LHCN-M2 (cell line): ENCODE results near the gene RCL1. TPM values are rescaled to one million over a fixed set of nuclear protein-coding genes. Genes with fewer than 3 reads are reported as not detected.
A peak's percentile ranks its signal among the peaks of the same experiment; 100 is the strongest.
"Not testable (repeated sequence)": the region's sequence is repeated elsewhere in the genome, so short reads cannot be mapped to it uniquely, and the experiment has no call there.

Experiments used
- DNase-seq: peaks from one replicate; pipeline ENCODE4 v3.0.0-alpha.2; 2012; ENCODE audit warnings: low read depth
- total RNA-seq: library from RNA; depleted of rRNA; stranded (reverse); fragments of >200 nt; gene quantifications from 2 replicates; pipeline ENCODE4 v1.2.3, GENCODE V29; 2014; rRNA removed

Gene RCL1
- total RNA-seq, 1 experiment from 2014 or later = 15.0 TPM

DNA sequence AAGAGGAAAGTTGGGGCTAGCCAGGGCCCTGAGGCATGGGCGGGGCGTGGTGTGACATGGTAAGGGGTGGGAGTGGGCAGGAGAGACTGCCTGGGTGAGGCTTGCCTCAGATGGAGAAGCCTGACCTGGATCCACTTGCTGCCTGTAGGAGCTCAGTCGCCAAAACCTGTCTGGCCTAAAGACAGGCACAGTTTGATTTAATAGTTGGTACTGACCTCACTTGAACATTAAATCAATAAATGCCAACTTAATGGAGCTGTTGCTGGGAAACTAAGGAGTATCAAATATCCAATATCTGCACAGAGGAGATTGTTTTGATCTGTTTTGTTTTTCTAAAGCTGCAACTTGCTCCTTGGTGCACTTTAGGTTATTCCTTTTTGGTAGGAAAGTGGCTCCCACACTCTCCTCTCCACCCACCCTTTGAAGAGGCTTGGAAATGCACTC is 86.4 kb downstream of the RCL1 start:
- DNase-seq = no peak

- no peak for DNase-seq
Observed at GRCh38 chr9:4883326-4883873, 90.7 kb downstream of the RCL1 start.

- DNase-seq = no peak
Observed at GRCh38 chr9:4886698-4887097, 94.0 kb downstream of the RCL1 start.

- DNase-seq = peak; percentile 48
Observed at GRCh38 chr9:4887556-4887955, 94.8 kb downstream of the RCL1 start.

DNA sequence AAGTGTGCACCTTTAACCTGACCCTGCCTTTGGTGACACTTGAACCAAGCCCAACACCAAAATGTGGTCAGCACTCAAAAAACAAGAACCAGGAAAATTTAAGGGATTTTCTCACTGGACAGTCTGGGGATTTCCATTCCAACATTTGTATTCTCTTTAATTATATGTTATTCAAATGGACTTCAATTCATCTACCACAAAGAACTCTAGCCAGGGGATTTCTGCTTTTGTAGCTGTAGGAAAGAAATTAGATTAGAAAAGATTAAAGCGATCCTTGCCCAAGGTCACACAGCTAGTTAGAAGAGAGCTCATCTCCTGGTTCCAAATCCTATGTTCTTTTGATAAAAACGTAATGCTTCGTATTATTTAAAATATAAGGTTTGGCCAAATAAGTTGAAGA is 97.5 kb downstream of the RCL1 start:
- DNase-seq = no peak

GRCh38 chr9:4890929-4891328 is 98.2 kb downstream of the RCL1 start:
- no peak for DNase-seq

DNA sequence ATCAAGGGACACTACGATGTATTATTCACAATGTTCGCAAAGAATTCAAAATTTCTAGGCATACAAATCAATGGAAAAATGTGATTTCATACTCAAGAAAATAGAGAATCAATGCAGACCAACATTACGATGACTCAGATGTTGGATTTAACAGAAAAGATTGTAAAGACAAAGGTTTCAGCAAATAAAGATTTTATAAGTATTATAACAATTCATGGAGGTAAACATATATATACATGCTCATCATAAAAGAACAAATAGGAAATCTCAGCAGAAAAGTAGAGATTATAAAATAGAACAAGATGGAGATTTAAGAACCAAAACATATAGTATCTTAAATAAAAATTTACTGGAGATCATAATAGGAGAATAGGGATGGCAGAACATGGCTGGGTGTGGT is 98.9 kb downstream of the RCL1 start:
- DNase-seq = no peak

GRCh38 chr9:4892501-4893194 is 99.9 kb downstream of the RCL1 start:
- DNase-seq = no peak

DNA sequence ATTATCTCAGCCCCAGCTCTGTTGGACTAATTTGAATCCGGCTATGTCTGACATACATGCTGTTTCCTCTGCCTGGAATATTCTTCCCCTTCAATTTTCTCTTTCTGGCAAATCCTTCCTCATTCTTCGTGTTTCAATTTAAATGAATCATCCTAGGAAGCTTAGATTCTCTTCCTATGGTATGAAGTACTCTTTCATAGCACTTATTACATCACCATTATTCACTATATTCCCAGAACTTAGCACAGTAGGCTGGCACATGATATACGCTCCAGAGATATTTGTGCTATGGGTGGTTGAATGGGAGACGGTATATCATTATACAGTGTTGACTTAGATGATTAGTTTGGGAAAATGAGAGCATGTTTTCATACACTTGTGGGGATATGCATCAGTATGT is 101.3 kb downstream of the RCL1 start:
- peak; percentile 49 for DNase-seq

- DNase-seq = not testable (repeated sequence)
Observed at GRCh38 chr9:4899853-4900252, 107.1 kb downstream of the RCL1 start.

DNA sequence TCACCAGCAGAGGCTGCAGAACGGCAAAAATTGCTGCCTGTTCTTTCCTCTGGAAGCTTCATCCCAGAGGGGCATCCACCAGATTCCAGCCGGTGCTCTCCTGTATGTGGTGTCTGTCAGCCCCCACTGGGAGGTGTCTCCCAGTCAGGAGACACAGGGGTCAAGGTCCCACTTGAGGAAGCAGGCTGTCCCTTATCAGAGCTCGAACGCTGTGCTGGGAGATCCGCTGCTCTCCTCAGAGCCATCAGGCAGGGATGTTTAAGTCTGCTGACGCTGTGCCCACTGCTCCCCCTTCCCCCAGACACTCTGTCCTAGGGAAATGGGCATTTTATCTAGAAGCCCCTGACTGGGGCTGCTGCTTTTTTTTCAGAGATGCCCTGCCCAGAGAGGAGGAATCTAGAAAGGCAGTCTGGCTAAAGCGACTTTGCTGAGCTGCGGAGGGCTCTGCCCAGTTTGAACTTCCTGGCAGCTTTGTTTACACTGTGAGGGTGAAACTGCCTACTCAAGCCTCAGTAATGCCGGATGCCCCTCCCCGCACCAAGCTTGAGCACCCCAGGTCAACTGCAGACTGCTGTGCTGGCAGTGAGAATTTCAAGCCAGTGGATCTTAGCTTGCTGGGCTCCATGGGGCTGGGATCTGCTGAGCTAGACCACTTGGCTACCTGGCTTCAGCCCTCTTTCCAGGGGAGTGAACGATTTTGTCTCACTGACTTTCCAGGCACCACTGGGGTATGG is 108.8 kb downstream of the RCL1 start:
- DNase-seq = peak; percentile 66

GRCh38 chr9:4902135-4902475 is 109.4 kb downstream of the RCL1 start:
- DNase-seq = no peak

DNA sequence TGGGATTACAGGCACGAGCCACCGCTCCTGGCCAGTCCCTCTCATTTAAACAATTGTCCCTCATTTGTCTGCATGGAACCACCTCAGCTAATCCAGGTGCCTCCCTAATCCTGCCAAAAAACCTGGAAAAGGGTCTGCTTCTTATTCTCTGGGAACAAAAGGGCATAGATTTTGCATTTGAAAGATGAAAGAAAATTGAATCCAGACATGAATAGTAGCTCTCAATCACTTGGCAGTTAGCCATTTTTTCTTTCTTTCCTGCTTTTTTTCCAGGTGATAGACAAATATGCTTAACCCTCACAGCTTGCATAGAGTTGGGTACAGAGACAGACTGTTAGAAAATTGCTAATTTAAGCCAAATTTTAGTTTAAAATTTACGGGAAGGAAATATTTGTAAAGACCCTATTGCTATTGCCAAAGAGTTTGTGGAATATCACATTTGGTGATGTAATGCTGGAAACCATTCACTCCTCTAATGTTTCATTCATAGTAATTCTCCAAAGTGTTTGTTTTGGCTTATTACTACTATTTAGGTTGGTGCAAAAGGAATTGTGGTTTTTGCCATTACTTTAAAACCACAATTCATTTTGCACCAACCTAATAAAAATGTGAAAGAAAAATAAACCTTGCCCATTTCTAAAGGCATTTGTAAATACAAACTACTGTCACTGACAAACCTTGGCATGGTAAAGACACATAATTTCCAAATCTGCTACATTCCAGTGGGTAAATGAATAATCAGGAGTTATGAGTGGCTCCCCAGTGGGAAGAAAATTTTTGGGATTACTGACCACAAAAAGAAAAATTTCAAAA is 111.8 kb downstream of the RCL1 start:
- DNase-seq = peak; percentile 85

DNA sequence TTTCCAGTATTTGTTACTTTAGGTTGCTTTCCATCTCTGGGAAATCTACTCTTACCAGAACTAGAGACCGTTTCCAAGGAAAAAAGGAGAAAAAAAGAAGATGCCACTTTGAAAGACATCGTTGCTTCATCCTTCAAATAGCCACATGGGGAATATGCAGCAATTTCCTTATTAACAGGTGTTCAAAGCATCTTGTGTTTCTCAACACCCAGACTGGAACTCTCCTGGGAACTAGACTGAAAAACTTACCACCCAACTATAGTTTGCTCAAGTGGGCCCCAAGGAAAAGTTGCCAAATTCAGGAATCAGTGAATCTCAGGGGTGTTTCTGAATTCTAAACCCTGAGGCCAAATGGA is 112.4 kb downstream of the RCL1 start:
- no peak for DNase-seq

Other genes starting within 250 kb of the RCL1 start
- 7.2 and 8.1 TPM in 2 replicates for gene PLPP6, start 130.7 kb upstream of the RCL1 start, total RNA-seq
- gene SPATA6L, start 126.5 kb upstream of the RCL1 start, total RNA-seq = 0.19 TPM in 1 of 2 replicates, not detected in the other
- 19.1 and 19.4 TPM in 2 replicates for gene CDC37L1, start 113.4 kb upstream of the RCL1 start, total RNA-seq
- 69.3 and 85.5 TPM in 2 replicates for gene AK3, start 51.7 kb upstream of the RCL1 start, total RNA-seq
- 9.0 and 9.6 TPM in 2 replicates for gene JAK2, start 192.3 kb downstream of the RCL1 start, total RNA-seq